ENCODE data around the gene KIF26B.
"Not testable (repeated sequence)": the region's sequence is repeated elsewhere in the genome, so short reads cannot be mapped to it uniquely, and the experiment has no call there.

KIF26B gene

DNA sequence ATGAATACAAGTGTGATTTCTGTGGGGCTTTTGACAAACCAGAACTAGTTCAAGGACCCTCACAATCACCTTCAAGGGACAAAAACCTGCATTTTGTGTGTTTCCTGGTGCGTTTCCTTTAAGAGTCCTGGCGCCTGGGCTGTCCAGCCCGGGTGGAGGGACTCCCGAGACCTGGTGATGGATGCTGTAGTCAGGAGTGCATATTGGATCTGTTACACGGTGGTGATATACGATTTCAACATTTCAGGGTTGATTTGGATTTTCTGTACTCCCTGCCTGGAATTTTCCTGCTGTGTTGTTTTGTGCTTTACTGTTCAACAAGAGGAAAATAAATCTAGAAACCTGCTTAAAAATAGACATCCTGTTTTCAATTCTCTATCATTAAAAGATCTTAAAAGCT, 162.0 kb downstream of the KIF26B start:
- DNase-seq: no peak

DNA sequence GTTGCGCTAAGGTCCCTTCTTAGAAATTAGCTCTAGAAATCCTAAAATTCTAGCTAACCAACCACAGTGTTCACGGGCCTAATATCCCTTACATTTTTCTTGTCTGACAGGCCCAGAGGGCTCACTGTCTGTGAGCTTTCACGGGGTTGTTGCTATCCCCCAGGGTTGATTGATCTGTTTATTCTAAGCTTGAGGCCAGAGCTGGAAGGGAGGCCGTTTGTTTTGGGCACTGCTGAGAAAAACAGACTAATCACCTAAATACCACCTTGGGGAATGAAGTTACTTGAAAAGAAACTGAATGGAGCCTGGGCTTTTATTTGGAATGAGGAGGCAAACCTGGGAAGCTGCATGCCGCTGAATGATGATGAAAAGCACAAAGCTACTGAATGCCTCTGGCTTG, 162.4 kb downstream of the KIF26B start:
- DNase-seq: no peak

DNA sequence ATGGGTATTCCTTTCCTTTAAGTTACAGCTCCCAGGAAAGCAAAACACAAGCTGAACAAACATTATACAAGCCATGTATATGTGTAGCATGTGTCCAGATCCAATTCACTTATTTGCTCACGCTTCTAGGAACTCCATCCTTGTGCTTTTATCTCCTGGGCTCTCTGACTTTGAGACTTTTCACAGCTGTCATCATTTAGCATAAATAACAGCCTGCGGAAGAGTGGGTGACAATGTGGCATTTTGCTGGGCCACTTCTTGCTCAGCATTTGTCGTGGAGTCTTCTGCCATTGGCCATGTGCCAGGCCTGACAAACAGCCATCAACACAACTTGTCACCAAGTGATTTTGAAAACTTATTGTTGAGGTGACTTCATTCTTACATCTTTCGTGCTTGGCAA, 164.3 kb downstream of the KIF26B start:
- peak in 3 of 56 donors; percentile 7 to 12 (median 9) for DNase-seq

DNA sequence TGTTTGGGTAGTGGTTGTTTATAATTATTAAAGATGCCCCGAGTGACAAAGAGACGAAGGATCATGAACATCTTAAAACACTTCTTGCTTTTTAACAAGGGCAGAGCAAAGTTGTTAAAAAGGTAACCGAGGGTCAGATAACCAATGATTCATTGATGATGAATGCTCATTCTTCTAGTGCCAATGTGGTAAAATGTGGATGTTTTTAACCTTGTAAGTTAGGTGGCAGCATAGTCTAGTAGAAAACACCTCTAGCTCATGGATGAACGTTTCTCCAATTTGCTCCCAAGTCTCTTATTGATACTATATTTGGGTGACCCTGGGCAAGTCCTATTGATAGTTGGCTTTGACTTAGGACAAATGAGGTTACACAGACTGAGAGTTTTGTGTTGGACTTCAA, 167.9 kb downstream of the KIF26B start:
- DNase-seq: no peak

DNA sequence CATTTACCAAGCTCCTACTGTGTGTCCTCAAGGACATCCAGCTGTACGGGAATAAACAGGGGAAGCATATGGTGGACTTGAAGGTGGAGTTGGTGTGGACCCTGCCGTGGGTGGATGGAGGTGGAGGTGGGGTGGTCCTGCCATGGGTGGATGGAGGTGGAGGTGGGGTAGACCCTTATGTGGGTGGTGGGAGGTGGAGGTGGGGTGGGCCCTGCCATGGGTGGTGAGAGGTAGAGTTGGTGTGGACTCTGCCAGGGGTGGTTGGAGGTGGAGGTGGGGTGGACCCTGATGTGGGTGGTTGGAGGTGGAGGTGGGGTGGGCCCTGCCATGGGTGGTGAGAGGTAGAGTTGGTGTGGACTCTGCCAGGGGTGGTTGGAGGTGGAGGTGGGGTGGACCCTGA, 169.0 kb downstream of the KIF26B start:
- not testable (repeated sequence) for DNase-seq

DNA sequence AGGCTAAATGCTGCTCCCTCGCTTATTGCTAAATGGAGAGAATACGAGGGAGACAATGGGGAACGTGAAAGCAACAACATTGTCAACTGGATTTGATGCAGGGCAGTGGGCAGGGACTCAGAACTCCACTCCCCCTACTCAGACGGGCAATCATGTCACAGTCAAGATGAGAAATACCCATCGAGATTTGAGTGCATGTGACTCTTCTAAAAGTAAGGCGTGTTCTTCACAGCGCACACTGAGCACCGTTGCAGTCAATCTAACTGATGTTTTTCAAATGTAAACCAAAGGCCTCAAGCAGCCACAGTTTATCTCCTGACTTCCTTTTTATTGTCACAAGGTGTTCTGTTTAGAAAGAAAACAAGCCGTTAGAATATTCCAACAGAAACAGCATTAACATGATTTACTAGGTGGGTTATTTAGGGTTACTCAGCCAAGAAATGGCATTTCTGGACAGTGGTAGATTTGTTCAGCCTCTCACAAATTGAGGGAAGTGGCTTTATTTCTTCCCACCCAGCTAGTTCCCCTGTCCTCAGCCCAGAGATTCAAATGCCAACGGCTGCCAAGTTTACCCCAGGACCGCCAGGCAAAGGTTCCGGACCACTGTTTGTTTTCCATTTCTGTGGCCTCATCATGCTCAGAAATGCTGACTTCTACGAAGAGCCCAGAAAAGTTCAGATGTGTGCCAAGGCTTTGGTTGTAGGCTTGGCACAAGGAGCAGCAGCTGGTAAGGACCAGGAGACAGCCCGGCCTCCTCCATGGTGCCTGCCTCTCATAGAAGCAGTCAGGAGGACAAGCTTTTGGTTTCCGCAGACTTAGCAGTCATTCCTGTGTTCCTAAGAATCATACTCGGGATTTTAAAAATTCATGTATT, 171.4 kb downstream of the KIF26B start:
- DNase-seq: no peak

DNA sequence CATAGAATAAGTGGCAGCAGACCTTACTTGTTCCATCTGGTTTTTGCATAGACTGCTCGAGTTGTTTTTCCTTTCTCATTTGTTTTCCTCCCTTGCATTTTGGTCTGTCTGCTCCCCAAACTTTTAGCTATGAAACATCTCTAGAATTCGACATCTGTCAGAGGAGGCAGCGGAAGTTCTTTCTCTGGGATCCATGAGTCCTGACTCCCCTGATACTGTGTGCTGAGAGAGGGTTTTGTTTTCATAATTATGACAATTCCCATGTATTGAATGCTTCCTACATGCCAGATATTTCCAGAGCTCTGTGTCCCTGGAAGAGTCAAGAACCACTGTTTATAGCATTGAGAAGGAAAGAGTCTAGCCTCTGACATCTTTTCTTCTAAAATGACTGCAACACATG, 172.6 kb downstream of the KIF26B start:
- DNase-seq: no peak

DNA sequence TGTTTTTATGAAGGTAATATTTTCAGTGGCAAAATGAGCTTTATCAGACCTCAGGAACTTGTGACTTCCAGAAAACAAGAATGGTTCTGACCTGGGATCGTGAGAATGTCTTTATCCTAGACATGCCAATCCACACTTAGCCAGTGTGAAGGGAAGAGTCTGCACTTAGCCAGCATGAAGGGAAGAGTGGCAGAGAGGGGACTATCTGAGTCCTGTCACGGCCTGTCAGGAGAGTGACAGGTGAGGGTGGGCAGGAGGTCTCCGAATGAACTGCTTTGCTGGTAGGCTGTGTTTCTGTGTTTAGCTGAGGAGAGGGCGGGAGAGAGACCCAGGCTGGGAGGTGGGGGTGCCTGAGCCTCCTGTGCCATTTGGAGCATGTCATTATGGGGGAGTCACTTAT, 173.1 kb downstream of the KIF26B start:
- DNase-seq: no peak

DNA sequence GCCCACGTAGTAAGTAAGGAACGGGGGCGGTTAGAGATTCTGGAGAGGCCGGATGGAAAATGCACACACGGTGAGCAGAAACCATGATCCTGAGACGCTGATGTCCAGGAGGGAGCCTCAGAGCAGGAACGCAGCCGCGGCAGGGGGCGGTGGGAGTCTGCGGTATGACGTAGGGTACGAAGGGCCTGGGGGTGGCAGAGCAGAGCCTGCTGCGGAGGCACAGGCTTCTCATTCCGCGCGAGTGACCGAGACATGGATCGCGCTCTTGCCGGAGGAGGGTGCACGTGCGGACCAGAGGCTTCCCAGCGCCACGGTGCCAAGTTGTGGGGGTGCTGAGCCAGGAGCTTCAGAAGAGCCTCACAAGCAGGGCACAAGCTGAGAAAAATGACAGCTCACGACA, 176.2 kb downstream of the KIF26B start:
- no peak for DNase-seq

DNA sequence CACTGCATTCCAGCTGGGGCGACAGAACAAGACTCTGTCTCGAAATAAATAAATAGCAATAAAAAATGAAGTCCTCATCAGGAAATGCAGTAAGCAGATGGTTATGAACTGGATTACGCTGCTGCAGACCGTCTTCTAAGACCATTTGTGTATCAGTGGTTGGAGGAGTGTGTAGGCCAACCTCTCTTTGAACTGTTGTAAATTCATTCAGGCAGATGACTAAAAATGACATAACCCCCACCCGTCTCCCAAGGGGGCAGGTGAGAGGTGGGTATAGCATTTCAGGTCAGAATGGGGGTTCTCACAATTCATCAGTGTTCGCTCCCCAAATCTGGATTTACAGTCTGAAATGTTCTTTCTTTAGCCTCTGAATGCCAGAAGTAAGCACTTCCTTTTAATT, 177.3 kb downstream of the KIF26B start:
- DNase-seq: no peak

DNA sequence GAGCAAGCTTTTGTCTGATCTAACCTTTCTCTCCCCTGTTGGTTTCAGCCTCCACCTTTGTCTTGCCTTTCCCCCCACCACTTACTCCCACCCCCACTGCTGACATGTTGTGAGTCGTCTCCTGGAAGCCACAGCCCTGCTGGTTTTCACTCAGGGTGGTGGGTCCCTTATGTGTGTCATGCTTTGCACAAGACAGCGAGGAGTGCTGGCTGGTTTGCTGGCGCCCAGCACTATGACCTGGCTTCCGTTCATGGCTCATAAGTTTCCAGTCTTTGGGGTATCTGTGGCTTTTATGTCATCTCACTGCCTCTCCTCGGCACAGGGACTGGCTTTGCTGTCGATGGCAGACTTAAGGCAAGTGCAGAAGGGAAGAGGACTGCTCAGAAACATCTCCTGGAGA, 177.7 kb downstream of the KIF26B start:
- DNase-seq: no peak

DNA sequence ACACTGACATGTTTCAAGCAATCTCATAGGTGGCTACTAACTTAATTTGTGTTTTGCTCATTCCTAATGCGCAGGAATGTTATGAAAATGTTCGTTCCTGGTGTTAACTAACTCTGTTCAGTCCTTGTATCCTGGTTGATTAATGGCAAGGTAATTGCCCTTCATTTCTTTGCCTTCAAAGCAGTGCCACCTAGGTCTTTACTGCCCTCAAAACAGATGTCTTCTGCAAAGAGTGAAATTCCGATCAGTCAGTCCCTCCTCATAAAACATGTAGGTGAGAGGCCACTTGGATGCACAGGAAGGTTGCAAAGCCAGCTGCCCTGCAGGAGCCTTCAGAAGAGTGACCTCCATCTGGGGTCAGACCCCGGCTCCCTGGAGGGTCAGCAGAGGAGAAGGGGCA, 179.4 kb downstream of the KIF26B start:
- DNase-seq: no peak

DNA sequence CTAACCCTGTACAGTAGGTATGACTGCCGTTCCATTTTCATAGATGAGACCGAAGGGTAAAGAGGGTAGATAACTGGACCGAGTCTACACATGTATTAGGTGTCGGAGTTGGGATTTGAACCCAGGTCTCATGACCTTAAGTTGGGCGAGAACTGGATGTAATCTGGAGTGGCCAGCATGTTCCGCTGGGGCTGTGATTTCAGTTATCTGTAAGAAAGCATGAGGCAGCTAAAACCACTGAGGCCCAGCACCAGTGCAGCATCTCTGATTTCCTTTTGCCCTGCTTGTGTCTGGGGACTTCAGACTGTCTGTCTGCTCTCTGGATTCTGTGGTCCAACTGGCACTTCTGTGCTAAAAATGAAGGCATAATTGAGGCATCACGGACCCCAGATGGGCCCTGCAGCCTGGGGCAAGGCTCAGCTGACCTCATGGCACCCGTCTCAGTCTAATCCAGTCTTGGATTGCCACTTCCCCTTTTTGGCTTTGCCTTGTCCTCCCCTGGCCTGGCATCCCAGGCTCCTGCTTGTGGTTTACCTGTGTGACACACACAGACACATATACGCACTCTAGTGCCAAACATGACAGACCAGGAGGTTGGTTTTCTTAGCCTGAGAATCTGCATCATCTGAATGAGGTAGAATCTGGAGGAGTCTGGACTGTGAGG, 180.2 kb downstream of the KIF26B start:
- no peak for DNase-seq

DNA sequence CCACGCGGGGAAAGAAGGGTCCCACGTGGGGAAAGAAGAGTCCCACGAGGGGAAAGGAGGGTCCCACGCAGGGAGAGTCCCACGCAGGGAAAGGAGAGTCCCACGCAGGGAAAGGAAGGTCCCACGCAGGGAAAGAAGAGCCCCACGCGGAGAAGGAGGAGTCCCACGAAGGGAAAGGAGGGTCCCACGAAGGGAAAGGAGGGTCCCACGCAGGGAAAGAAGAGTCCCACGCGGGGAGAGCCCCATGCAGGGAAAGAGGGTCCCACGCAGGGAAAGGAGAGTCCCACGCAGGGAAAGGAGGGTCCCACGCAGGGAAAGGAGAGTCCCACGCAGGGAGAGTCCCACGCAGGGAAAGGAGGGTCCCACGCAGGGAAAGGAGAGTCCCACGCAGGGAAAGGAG, 180.9 kb downstream of the KIF26B start:
- DNase-seq: not testable (repeated sequence)

DNA sequence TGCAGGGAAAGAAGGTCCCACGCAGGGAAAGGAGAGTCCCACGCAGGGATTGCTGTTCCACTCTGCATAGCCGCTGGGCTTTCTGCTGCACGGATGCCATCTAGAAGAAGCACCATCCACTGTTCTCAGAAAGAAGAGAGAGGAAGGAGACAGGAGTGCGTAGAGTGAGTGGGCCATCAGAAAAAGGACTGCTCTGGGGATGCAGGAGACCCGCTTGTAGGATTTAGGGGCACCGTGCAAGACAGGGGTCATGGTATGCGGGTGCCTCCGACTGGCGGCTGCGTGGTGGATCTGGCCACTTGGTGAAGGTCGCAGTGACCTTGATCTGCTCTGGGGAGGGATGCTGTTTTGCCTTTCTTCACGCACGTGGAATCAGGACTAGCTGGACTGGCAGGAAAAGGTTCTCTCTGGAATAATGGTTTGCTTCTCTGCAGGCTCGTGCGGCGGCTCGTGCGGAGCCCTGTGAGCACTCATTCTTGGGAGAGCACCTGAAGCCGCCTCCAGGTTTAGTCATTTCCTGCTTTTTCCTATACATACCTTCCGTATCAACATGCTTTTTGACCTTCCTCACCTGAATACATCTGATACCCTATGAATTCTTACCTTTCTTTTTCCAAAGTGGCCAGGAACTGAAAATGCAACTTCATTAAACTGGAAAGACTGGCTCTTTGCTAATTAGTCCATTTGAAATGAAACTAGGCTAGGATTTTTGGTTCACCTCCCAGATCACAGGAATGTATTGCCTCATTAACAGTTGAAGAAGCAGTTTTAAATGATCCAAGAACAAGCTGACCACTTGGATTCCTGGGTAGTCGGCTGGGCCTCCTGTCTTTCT, 181.6 kb downstream of the KIF26B start:
- no peak for DNase-seq

DNA sequence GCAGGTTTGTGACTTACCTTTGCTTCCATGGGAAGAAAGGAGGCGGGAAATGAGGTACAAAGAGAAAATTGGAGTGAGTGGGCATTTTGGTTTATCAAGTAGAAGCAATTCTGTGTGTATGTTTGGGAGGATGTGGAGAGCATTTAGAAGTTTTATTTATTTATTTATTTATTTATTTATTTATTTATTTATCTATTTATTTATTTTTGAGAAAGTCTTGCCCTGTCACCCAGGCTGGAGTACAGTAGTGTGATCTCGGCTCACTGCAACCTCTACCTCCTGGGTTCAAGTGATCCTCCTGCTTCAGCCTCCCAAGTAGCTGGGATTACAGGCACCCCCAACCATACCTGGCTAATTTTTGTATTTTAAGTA, 182.2 kb downstream of the KIF26B start:
- DNase-seq: not testable (repeated sequence)

DNA sequence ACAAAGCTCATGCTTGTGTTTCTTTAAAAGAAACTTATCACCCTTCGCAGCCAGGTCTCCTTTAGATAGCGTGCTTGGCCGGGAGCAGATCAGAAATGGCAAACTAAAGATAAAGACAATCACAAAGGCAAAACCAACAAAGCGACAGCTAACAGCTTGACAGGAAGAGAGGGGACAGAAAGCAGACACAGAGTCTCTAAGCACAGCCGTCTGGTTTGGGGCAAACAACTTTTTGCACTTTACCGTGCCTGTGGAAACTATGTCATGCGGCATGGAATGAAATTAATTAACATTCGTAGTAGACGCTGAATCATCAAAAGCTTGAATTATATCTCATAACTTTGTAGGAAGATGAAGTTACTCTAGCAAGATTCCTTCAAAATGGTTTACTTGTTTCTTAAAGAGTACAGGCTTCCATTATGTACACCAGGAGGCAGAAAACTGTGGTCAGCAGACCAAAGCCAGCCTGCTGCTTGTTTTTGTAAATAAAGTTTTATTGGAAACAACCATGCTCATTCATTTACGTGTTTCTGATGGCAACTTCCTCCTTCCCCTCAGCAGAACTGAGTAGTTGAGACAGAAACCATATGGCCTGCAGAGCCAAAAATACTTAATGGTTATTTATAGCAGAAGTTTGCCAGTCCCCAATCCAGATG, 183.2 kb downstream of the KIF26B start:
- DNase-seq: no peak

DNA sequence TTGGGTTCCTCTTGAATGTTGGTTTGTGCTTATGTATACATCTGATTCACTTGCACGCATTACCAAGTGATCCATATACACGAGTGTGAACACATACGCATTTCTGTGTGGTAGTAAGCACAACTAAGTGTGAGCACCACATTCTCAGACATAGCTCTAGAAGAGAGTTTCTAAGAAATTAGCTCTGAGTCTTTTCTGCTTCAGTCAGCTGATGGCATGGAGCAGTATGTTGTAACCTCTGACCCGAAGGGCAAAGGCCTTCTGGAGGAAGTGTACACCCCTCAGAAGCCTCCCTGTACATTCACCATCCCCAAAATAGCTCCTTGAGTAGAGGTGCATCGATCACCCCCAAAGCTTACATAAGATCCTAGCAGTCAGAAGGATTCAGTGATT, 183.7 kb downstream of the KIF26B start:
- DNase-seq: no peak

DNA sequence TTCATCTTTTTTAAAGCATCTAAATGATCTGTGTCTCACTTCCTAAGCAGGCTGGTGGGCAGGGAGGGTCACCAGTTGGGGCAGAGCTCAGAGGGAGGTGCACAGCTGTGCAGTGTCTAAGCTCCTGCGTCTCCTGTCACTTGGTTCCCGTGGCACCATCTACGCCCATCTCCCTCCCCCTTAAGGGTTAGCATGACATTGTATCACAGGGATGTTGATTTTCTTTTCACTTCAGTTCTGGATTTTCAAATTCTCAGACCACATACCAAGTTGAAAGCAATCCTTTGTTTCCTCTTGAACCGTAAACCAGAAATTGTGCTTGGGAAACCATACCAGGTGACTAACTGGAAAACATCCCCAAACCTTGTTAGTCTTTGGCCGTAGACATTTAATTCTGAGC, 187.0 kb downstream of the KIF26B start:
- DNase-seq: no peak

DNA sequence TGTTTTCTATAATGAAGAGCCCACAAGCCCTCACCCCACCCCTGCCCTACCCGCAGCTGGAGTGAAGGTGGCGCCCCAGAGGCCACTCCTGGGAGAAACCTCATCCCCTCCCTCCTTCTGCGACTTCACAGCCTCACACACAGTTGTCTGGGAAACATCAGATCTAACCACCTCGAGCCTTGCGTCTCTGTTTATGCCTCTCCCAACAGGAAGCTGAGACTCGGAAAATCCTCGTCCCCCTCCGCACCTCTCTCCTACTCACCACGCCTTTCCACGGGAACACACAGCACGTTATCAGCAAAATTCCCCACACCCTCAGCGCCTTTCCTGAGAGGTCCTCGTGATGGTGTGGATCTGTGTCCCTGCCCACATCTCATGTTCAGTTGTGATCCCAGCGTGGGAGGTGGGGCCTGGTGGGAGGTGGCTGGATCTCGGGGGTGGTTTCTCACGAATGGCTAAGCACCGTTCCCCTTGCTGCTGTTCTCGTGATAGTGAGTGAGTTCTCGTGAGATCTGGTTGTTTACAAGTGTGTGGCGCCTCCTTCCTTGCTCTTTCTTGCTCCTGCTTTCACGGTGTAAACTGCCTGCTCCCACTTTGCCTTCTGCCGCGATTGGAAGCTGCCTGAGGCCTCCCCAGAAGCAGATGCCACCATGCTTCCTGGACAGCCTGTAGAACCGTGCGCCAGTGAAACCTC, 190.6 kb downstream of the KIF26B start:
- peak in 4 of 56 donors; percentile 4 to 46 (median 19) for DNase-seq

DNA sequence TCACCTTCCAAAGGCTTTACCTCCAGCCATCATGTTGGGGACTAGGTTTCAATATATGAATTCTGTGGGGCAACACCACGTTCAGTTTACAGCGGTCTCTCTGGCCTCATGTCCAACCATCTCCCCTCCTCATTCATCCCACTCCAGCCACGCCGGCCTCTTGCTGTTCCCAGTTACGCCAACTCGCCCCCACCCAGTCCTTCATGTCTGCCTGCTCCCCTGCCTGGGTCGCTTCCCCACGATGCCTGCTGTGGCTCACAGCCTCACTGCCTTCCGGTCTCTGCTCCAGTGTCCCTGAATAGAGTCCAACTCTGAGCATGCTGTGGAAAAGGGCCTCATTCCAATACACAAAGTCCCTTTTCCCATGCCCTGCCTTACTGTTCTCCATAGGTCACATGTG, 193.8 kb downstream of the KIF26B start:
- DNase-seq: no peak

Data from amygdala (tissue), 56 donors.